Measurements from ENCODE around the gene BCR. TPM values are rescaled to one million over a fixed set of nuclear protein-coding genes. Genes with fewer than 3 reads are reported as not detected.

The BCR gene
- total and polyA plus RNA-seq, 2 experiments from 2014 or later, result 38.8 to 42.2 TPM

- no peaks in the 10 kb centered on the region for H3K9me3 ChIP-seq (ENCODE audit: low read depth)
- no peak for DNase-seq (ENCODE audit: low spot score)
- H3K4me3 ChIP-seq, result no peak overlapping the region
- no peak overlapping the region for H3K4me2 ChIP-seq
- WGBS (ENCODE audit: low lambda C conversion rate, missing lambda C conversion rate), result 94% methylated on average over 10 of the region's 10 CpGs
- H2AFZ ChIP-seq, result no peak overlapping the region
- peaks cover 3% of the 10 kb centered on the region for H3K4me1 ChIP-seq (ENCODE audit: insufficient read depth)
- H3K27ac ChIP-seq, result no peak overlapping the region
- H3K36me3 ChIP-seq (replicated peaks; ENCODE audit: insufficient read depth, low read depth), result no peaks in the 10 kb centered on the region
- H3K9me2 ChIP-seq (replicated peaks; ENCODE audit: insufficient read depth), result no peaks in the 10 kb centered on the region
- no peaks in the 10 kb centered on the region for H4K20me1 ChIP-seq (ENCODE audit: insufficient read depth, poor library complexity, severe bottlenecking)
- TF ChIP-seq CTCF (IDR thresholded peaks at IDR 0.05; ENCODE audit: poor library complexity) (no peak), EZH2 (IDR thresholded peaks at IDR 0.05; ENCODE audit: borderline replicate concordance) (no peak), EZH2phosphoT487 (IDR thresholded peaks at IDR 0.05; ENCODE audit: low read depth, severe bottlenecking, unreplicated experiment) (no peak)
- no peaks in the 10 kb centered on the region for H3K79me2 ChIP-seq
- H3K27me3 ChIP-seq, result no peaks in the 10 kb centered on the region
Measured at GRCh38 chr22:23282516-23282915, 102.2 kb downstream of the BCR start.

GRCh38 chr22:23282986-23283385 is 102.7 kb downstream of the BCR start:
- no peaks in the 10 kb centered on the region for H3K9me2 ChIP-seq (replicated peaks; ENCODE audit: insufficient read depth)
- no peaks in the 10 kb centered on the region for H3K36me3 ChIP-seq (replicated peaks; ENCODE audit: insufficient read depth, low read depth)
- peaks cover 3% of the 10 kb centered on the region for H3K4me1 ChIP-seq (ENCODE audit: insufficient read depth)
- no peak overlapping the region for H3K4me3 ChIP-seq
- TF ChIP-seq EZH2phosphoT487 (IDR thresholded peaks at IDR 0.05; ENCODE audit: low read depth, severe bottlenecking, unreplicated experiment) (no peak), CTCF (IDR thresholded peaks at IDR 0.05; ENCODE audit: poor library complexity) (no peak), EZH2 (IDR thresholded peaks at IDR 0.05; ENCODE audit: borderline replicate concordance) (no peak)
- WGBS (ENCODE audit: low lambda C conversion rate, missing lambda C conversion rate), result 96% methylated on average over 11 of the region's 11 CpGs
- H3K4me2 ChIP-seq, result no peak overlapping the region
- H3K27me3 ChIP-seq, result no peaks in the 10 kb centered on the region
- H4K20me1 ChIP-seq (ENCODE audit: insufficient read depth, poor library complexity, severe bottlenecking), result no peaks in the 10 kb centered on the region
- H3K9me3 ChIP-seq (ENCODE audit: low read depth), result no peaks in the 10 kb centered on the region
- no peak overlapping the region for H2AFZ ChIP-seq
- DNase-seq (ENCODE audit: low spot score), result no peak
- H3K79me2 ChIP-seq, result no peaks in the 10 kb centered on the region
- H3K27ac ChIP-seq, result no peak overlapping the region

GRCh38 chr22:23283591-23284503 is 103.5 kb downstream of the BCR start:
- DNase-seq (ENCODE audit: low spot score), result peak; percentile 28
- Histone ChIP-seq H3K79me2 (no peaks in the 10 kb centered on the region), H3K27ac (peak overlapping the region; percentile 23), H3K9me2 (replicated peaks; ENCODE audit: insufficient read depth) (no peaks in the 10 kb centered on the region), H3K27me3 (no peaks in the 10 kb centered on the region), H3K9me3 (ENCODE audit: low read depth) (no peaks in the 10 kb centered on the region), H3K4me2 (no peak overlapping the region), H4K20me1 (ENCODE audit: insufficient read depth, poor library complexity, severe bottlenecking) (no peaks in the 10 kb centered on the region), H3K4me3 (no peak overlapping the region), H2AFZ (no peak overlapping the region), H3K4me1 (ENCODE audit: insufficient read depth) (peaks cover 3% of the 10 kb centered on the region), H3K36me3 (replicated peaks; ENCODE audit: insufficient read depth, low read depth) (no peaks in the 10 kb centered on the region)
- TF ChIP-seq EZH2 (IDR thresholded peaks at IDR 0.05; ENCODE audit: borderline replicate concordance), result no peak
- TF ChIP-seq CTCF (IDR thresholded peaks at IDR 0.05; ENCODE audit: poor library complexity), result no peak
- no peak for TF ChIP-seq EZH2phosphoT487 (IDR thresholded peaks at IDR 0.05; ENCODE audit: low read depth, severe bottlenecking, unreplicated experiment)
- 89% methylated on average over 22 of the region's 22 CpGs for WGBS (ENCODE audit: low lambda C conversion rate, missing lambda C conversion rate)

All from hepatocyte (in vitro differentiated cells).